Ectodermal cell (in vitro differentiated cells): ENCODE data around the gene NUDT8.
A peak's percentile ranks its signal among the peaks of the same experiment; 100 is the strongest.
"Not testable (repeated sequence)": the region's sequence is repeated elsewhere in the genome, so short reads cannot be mapped to it uniquely, and the experiment has no call there.

ENCODE experiments used
- H3K27ac ChIP-seq: 2 replicates; pipeline ENCODE4 v1.7.0; 2013; ENCODE audit warnings: mild to moderate bottlenecking, low read depth, low read length; ENCODE audit not compliant: insufficient read depth, poor library complexity, severe bottlenecking
- H3K27me3 ChIP-seq: 2 replicates; pipeline ENCODE4 v1.7.0; 2013; ENCODE audit warnings: mild to moderate bottlenecking, low read length; ENCODE audit not compliant: insufficient read depth, control insufficient read depth, poor library complexity, severe bottlenecking
- H3K36me3 ChIP-seq: one replicate; pipeline ENCODE4 v1.7.0; 2013; ENCODE audit warnings: low read length; ENCODE audit not compliant: control insufficient read depth, insufficient read depth
- H3K4me1 ChIP-seq: one replicate; pipeline ENCODE4 v1.7.0; 2013; ENCODE audit warnings: low read length; ENCODE audit not compliant: control insufficient read depth, insufficient read depth
- H3K4me3 ChIP-seq: 2 replicates; pipeline ENCODE4 v1.7.0; 2013; ENCODE audit warnings: low read depth, low read length, control low read depth; ENCODE audit not compliant: insufficient read depth
- H3K9me3 ChIP-seq: 2 replicates; pipeline ENCODE4 v1.7.0; 2013; ENCODE audit warnings: mild to moderate bottlenecking, low read length, moderate library complexity; ENCODE audit not compliant: control insufficient read depth
- WGBS, 2 experiments: methylation state at CpG; one replicate each; pipeline ENCODE4 v1.1.7; 2013; ENCODE audit warnings: missing lambda C conversion rate in 2 of 2; 5-methylcytosine and 5-hydroxymethylcytosine counted together

NUDT8 gene

DNA sequence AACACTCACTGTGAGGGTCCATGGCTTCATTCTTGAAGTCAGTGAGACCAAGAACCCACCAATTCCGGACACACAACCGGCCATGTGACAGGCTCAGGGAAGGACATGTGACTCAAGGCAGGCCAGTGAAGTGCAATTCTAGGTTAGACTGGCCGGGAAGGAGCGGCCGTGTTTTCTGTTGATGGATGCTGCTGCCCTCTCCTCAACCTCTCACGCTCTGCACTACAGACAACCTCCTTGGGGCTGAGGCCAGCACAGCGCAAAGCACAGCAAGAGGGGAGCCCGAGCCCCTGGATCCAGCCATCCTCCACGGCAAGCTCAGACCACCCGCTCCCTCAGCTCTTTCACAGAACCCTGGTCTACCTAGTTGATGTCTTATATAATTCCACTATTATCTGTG lies 2.8 kb downstream of the NUDT8 start:
- H3K4me3 ChIP-seq, result no peak overlapping the region
- no peaks in the 10 kb centered on the region for H3K36me3 ChIP-seq
- H3K27ac ChIP-seq, result no peak overlapping the region
- WGBS, 2 experiments, result 86 to 92% methylated on average over 9 to 10 of the region's 10 CpGs
- peaks cover 13% of the 10 kb centered on the region for H3K4me1 ChIP-seq
- no peaks in the 10 kb centered on the region for H3K27me3 ChIP-seq
- H3K9me3 ChIP-seq, result no peaks in the 10 kb centered on the region

DNA sequence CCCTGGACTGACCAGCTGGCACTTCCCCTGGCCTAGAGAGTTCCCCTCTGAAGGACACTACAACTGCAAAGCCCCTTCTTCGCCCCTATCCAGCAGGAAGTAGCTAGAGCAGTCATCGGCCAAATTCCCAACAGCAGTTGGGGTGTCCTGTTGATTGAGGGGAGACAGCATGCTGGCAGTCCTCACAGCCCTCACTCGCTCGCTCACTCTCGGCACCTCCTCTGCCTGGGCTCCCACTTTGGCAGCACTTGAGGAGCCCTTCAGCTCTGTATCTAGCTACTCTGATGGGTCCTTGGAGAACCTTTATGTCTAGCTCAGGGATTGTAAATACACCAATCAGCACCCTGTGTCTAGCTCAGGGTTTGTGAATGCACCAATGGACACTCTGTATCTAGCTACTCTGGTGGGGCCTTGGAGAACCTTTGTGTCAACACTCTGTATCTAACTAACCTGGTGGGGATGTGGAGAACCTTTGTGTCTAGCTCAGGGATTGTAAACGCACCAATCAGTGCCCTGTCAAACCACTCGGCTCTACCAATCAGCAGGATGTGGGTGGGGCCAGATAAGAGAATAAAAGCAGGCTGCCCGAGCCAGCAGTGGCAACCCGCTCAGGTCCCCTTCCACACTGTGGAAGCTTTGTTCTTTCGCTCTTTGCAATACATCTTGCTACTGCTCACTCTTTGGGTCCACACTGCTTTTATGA lies 3.5 kb downstream of the NUDT8 start:
- H3K4me1 ChIP-seq, H3K27ac ChIP-seq, H3K9me3 ChIP-seq, H3K27me3 ChIP-seq, H3K36me3 ChIP-seq, H3K4me3 ChIP-seq: not testable (repeated sequence)
- 93 to 95% methylated on average over 10 of the region's 10 CpGs for WGBS, 2 experiments

DNA sequence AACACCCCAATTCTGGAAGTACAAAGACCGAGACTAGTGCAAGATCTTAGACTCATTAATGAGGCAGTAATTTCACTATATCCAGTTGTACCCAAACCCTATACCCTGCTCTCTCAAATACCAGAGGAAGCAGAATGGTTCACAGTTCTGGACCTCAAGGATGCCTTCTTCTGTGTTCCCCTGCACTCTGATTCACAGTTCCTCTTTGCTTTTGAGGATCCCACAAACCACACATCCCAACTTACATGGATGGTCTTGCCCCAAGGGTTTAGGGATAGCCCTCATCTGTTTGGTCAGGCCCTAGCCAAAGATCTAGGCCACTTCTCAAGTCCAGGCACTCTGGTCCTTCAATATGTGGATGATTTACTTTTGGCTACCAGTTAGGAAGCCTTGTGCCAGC lies 5.9 kb downstream of the NUDT8 start:
- H3K36me3 ChIP-seq, H3K4me3 ChIP-seq, H3K27ac ChIP-seq, H3K9me3 ChIP-seq, H3K4me1 ChIP-seq, H3K27me3 ChIP-seq: not testable (repeated sequence)
- 100% methylated on average over 1 of the region's 1 CpG for WGBS, 2 experiments

DNA sequence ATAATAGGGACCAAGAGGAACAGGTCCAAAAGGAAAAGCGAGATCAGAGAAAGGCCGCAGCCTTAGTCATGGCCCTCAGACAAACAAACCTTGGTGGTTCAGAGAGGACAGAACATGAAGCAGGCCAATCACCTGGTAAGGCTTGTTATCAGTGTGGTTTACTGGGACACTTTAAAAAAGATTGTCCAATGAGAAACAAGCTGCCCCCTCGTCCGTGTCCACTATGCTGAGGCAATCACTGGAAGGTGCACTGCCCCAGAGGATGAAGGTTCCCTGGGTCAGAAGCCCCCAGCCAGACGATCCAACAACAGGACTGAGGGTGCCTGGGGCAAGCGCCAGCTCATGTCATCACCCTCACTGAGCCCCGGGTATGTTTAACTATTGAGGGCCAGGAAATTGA lies 6.8 kb downstream of the NUDT8 start:
- WGBS, 2 experiments, result 91 to 92% methylated on average over 7 of the region's 7 CpGs
- not testable (repeated sequence) for H3K27me3 ChIP-seq, H3K36me3 ChIP-seq, H3K4me1 ChIP-seq, H3K27ac ChIP-seq, H3K4me3 ChIP-seq, H3K9me3 ChIP-seq

GRCh38 chr11:67621928-67622327 lies 7.8 kb downstream of the NUDT8 start:
- H3K27me3 ChIP-seq, result not testable (repeated sequence)
- whole genome bisulfite sequencing, 2 experiments, result 2% methylated on average over 3 of the region's 3 CpGs

GRCh38 chr11:67620621-67621020 lies 9.1 kb downstream of the NUDT8 start:
- not testable (repeated sequence) for H3K27me3 ChIP-seq, H3K9me3 ChIP-seq, H3K36me3 ChIP-seq, H3K4me1 ChIP-seq, H3K27ac ChIP-seq
- WGBS, 2 experiments, result 1 to 6% methylated on average over 13 of the region's 13 CpGs
- H3K4me3 ChIP-seq, result peak overlapping the region; percentile 45

More at GRCh38 chr11:67621928-67622327, 7.8 kb downstream of the NUDT8 start:
- H3K36me3 ChIP-seq, H3K9me3 ChIP-seq, H3K27ac ChIP-seq, H3K4me1 ChIP-seq: not testable (repeated sequence)
- H3K4me3 ChIP-seq, result peak overlapping the region; percentile 20

DNA sequence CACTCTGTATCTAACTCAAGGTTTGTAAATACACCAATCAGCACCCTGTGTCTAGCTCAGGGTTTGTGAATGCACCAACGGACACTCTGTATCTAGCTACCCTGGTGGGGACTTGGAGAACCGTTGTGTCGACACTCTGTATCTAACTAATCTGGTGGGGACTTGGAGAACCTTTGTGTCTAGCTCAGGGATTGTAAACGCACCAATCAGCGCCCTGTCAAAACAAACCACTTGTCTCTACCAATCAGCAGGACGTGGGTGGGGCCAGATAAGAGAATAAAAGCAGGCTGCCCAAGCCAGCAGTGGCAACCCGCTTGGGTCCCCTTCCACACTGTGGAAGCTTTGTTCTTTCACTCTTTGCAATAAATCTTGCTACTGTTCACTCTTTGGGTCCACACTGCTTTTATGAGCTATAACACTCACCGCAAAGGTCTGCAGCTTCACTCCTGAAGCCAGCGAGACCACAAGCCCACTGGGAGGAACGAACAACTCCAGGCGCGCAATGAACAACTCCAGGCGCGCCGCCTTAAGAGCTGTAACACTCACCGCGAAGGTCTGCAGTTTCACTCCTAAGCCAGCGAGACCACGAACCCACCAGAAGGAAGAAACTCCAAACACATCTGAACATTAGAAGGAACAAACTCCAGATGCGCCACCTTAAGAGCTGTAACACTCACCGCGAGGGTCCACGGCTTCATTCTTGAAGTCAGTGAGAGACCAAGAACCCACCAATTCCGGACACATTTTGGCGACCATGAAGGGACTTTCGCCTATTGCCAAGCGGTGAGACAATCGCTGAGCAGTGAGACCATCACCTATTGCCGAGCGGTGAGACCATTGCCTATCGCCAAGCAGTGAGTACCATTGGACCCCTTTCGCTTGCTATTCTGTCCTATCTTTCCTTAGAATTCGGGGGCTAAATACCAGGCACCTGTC lies 9.8 kb downstream of the NUDT8 start:
- H3K27me3 ChIP-seq, H3K4me1 ChIP-seq, H3K9me3 ChIP-seq, H3K36me3 ChIP-seq, H3K27ac ChIP-seq: not testable (repeated sequence)
- H3K4me3 ChIP-seq, result peak overlapping the region; percentile 45
- WGBS, 2 experiments, result 20 to 23% methylated on average over 33 of the region's 33 CpGs

GRCh38 chr11:67618901-67619659 lies 10.7 kb downstream of the NUDT8 start:
- not testable (repeated sequence) for H3K27me3 ChIP-seq, H3K4me3 ChIP-seq, H3K36me3 ChIP-seq, H3K9me3 ChIP-seq, H3K27ac ChIP-seq
- H3K4me1 ChIP-seq, result peaks cover 12% of the 10 kb centered on the region
- 91 to 93% methylated on average over 40 of the region's 40 CpGs for WGBS, 2 experiments

GRCh38 chr11:67617243-67617953 lies 12.3 kb downstream of the NUDT8 start:
- no peaks in the 10 kb centered on the region for H3K36me3 ChIP-seq
- no peak overlapping the region for H3K27ac ChIP-seq
- H3K27me3 ChIP-seq, result no peaks in the 10 kb centered on the region
- H3K9me3 ChIP-seq, result no peaks in the 10 kb centered on the region
- H3K4me1 ChIP-seq, result peaks cover 17% of the 10 kb centered on the region
- no peak overlapping the region for H3K4me3 ChIP-seq
- 67 to 80% methylated on average over 7 of the region's 7 CpGs for WGBS, 2 experiments
